ENCODE data around the gene ANKRD62.

Gene ANKRD62

GRCh38 chr18:12059334-12060181, 34.1 kb upstream of the ANKRD62 start:
- H3K9me3 ChIP-seq (ENCODE audit: control insufficient read depth, low read length): no peaks in the 10 kb centered on the region
- no peaks in the 10 kb centered on the region for H3K27me3 ChIP-seq (ENCODE audit: control insufficient read depth, insufficient read depth, low read length)
- no peaks in the 10 kb centered on the region for H3K4me1 ChIP-seq
- no peak overlapping the region for H3K27ac ChIP-seq
- no peaks in the 10 kb centered on the region for H3K36me3 ChIP-seq (ENCODE audit: control insufficient read depth, insufficient read depth, low read length)
- no peak for TF ChIP-seq CTCF (IDR thresholded peaks at IDR 0.05)
- H3K4me2 ChIP-seq (ENCODE audit: low read length): no peak overlapping the region
- no peak overlapping the region for H3K9ac ChIP-seq
- H2AFZ ChIP-seq: no peak overlapping the region
- no peaks in the 10 kb centered on the region for H3K79me2 ChIP-seq
- H3K4me3 ChIP-seq (ENCODE audit: low read depth, low read length): no peak overlapping the region

GRCh38 chr18:12060182-12060870, 33.3 kb upstream of the ANKRD62 start:
- H3K9me3 ChIP-seq (ENCODE audit: control insufficient read depth, low read length): no peaks in the 10 kb centered on the region
- no peaks in the 10 kb centered on the region for H3K79me2 ChIP-seq
- no peak for TF ChIP-seq CTCF (IDR thresholded peaks at IDR 0.05)
- no peak overlapping the region for H3K4me3 ChIP-seq (ENCODE audit: low read depth, low read length)
- no peaks in the 10 kb centered on the region for H3K36me3 ChIP-seq (ENCODE audit: control insufficient read depth, insufficient read depth, low read length)
- no peaks in the 10 kb centered on the region for H3K4me1 ChIP-seq
- H3K27me3 ChIP-seq (ENCODE audit: control insufficient read depth, insufficient read depth, low read length): no peaks in the 10 kb centered on the region
- no peak overlapping the region for H2AFZ ChIP-seq
- no peak overlapping the region for H3K9ac ChIP-seq
- no peak overlapping the region for H3K27ac ChIP-seq
- H3K4me2 ChIP-seq (ENCODE audit: low read length): no peak overlapping the region

GRCh38 chr18:12061685-12062084, 32.0 kb upstream of the ANKRD62 start:
- H3K79me2 ChIP-seq: no peaks in the 10 kb centered on the region
- no peak for TF ChIP-seq CTCF (IDR thresholded peaks at IDR 0.05)
- no peaks in the 10 kb centered on the region for H3K27me3 ChIP-seq (ENCODE audit: control insufficient read depth, insufficient read depth, low read length)
- H3K27ac ChIP-seq: no peak overlapping the region
- no peak overlapping the region for H3K4me2 ChIP-seq (ENCODE audit: low read length)
- H3K4me3 ChIP-seq (ENCODE audit: low read depth, low read length): no peak overlapping the region
- H3K4me1 ChIP-seq: no peaks in the 10 kb centered on the region
- H3K9ac ChIP-seq: no peak overlapping the region
- no peaks in the 10 kb centered on the region for H3K36me3 ChIP-seq (ENCODE audit: control insufficient read depth, insufficient read depth, low read length)
- H3K9me3 ChIP-seq (ENCODE audit: control insufficient read depth, low read length): no peaks in the 10 kb centered on the region
- H2AFZ ChIP-seq: no peak overlapping the region

- no peaks in the 10 kb centered on the region for H3K79me2 ChIP-seq
- no peak overlapping the region for H3K9ac ChIP-seq
- no peaks in the 10 kb centered on the region for H3K9me3 ChIP-seq (ENCODE audit: control insufficient read depth, low read length)
- H3K36me3 ChIP-seq (ENCODE audit: control insufficient read depth, insufficient read depth, low read length): no peaks in the 10 kb centered on the region
- no peak for TF ChIP-seq CTCF (IDR thresholded peaks at IDR 0.05)
- no peaks in the 10 kb centered on the region for H3K27me3 ChIP-seq (ENCODE audit: control insufficient read depth, insufficient read depth, low read length)
- H2AFZ ChIP-seq: no peak overlapping the region
- no peak overlapping the region for H3K4me3 ChIP-seq (ENCODE audit: low read depth, low read length)
- H3K4me2 ChIP-seq (ENCODE audit: low read length): no peak overlapping the region
- H3K27ac ChIP-seq: no peak overlapping the region
- H3K4me1 ChIP-seq: no peaks in the 10 kb centered on the region
These were observed 30.7 kb upstream of the ANKRD62 start for GRCh38 chr18:12062974-12063373.
